K562 (cell line): ENCODE measurements around the gene EPN2. TPM values are rescaled to one million over a fixed set of nuclear protein-coding genes. Genes with fewer than 3 reads are reported as not detected.

Source experiments
- ATAC-seq: fragments of 200-7000 bp; cut with Tn5 transposase; 3 replicates; pipeline ENCODE4 v1.9.1; 2020; ENCODE audit warnings: moderate library complexity
- BruUV-seq: library from RNA; stranded (reverse); fragments of 400-500 nt; replicated peaks from 2 replicates; lab custom pipeline; 2021; lab: Mats Ljungman, UMichigan
- CTCF ChIA-PET: fragments of 300-600 bp; formaldehyde crosslinking; extraction: SDS; loops from one replicate; lab custom pipeline; 2021; ENCODE audit warnings: low intra/inter-chr PET ratio; lab: Yijun Ruan, JAX
- POLR2A ChIA-PET: fragments of 300-600, 350-650 bp; sonication (Branson Sonifier 250); formaldehyde crosslinking; extraction: SDS; loops from one replicate; lab custom pipeline; 2021; ENCODE audit warnings: antibody characterized with exemption, inconsistent platforms; lab: Yijun Ruan, JAX
- DNase-seq, 4 experiments: peaks; one replicate each; pipeline versions ENCODE4 v3.0.0 to v3.0.0-alpha.2; 2011 to 2018; ENCODE audit warnings: low spot score in 3 of 4, mixed read lengths in 3 of 4; ENCODE audit errors: extremely low read depth in 1 of 4
- FAIRE-seq: peaks from 2 replicates; lab custom pipeline; 2011; peaks lifted over from hg19 to GRCh38; lab: Jason Lieb, UNC
- H2AFZ ChIP-seq: 2 replicates; pipeline ENCODE4 v1.6.0; 2011; ENCODE audit warnings: low read depth, low read length, control low read depth, inconsistent platforms
- H3K27ac ChIP-seq: fragments of 200-600 bp; 3 replicates; pipeline ENCODE4 v1.8.0; 2011; ENCODE audit warnings: low read depth, mild to moderate bottlenecking, control low read depth, inconsistent platforms, low read length, moderate library complexity, mixed read lengths; ENCODE audit errors: extremely low read depth
- H3K27me3 ChIP-seq, 2 experiments: fragments of 300-600 bp in 1 of 2; 2 replicates in 1 of 2; 3 replicates in 1 of 2; pipeline versions ENCODE4 v1.6.0 to v1.8.0; 2011; ENCODE audit warnings: inconsistent platforms in 2 of 2, low read length in 2 of 2, mild to moderate bottlenecking in 1 of 2, mixed read lengths in 1 of 2, moderate library complexity in 1 of 2; ENCODE audit not compliant: control insufficient read depth in 2 of 2, insufficient read depth in 2 of 2
- H3K36me3 ChIP-seq: fragments of 300-600 bp; 3 replicates; pipeline ENCODE4 v1.8.0; 2011; ENCODE audit warnings: mild to moderate bottlenecking, low read length, inconsistent platforms; ENCODE audit not compliant: control insufficient read depth, insufficient read depth
- H3K4me1 ChIP-seq, 2 experiments: fragments of 200-600 bp in 1 of 2; replicated peaks in 1 of 2; 2 replicates in 1 of 2; 3 replicates in 1 of 2; pipeline versions ENCODE4 v1.5.1 to v1.8.0; 2011; ENCODE audit warnings: inconsistent platforms in 2 of 2, low read length in 2 of 2, mild to moderate bottlenecking in 1 of 2, mixed read lengths in 1 of 2, moderate library complexity in 1 of 2; ENCODE audit not compliant: control insufficient read depth in 2 of 2, insufficient read depth in 2 of 2
- H3K4me2 ChIP-seq: 2 replicates; pipeline ENCODE4 v1.6.1; 2011; ENCODE audit warnings: low read length, control low read depth, inconsistent platforms, mixed read lengths; ENCODE audit not compliant: insufficient read depth
- H3K4me3 ChIP-seq: fragments of 200-600 bp; sonication (generic), shearing (Covaris generic); 2 replicates; pipeline ENCODE4 v1.5.1; 2016; ENCODE audit warnings: control low read depth, inconsistent platforms
- H3K79me2 ChIP-seq: fragments of 200-600 bp; 3 replicates; pipeline ENCODE4 v1.8.0; 2011; ENCODE audit warnings: low read length, inconsistent platforms; ENCODE audit not compliant: control insufficient read depth, insufficient read depth
- H3K9ac ChIP-seq, 2 experiments: 2 replicates each; pipeline versions ENCODE4 v1.6.0 to v1.6.1; 2011; ENCODE audit warnings: low read depth in 2 of 2, low read length in 2 of 2, control low read depth in 1 of 2, inconsistent platforms in 1 of 2, mild to moderate bottlenecking in 1 of 2, mixed read lengths in 1 of 2; ENCODE audit not compliant: insufficient read depth in 1 of 2
- H3K9me1 ChIP-seq: one replicate; pipeline ENCODE4 v1.6.0; 2011; ENCODE audit warnings: inconsistent platforms, mild to moderate bottlenecking, low read length, moderate library complexity; ENCODE audit not compliant: control insufficient read depth, insufficient read depth
- H3K9me3 ChIP-seq: replicated peaks from 2 replicates; pipeline ENCODE4 v1.5.1; 2011; ENCODE audit warnings: low read depth, low read length, inconsistent platforms; ENCODE audit not compliant: control insufficient read depth, insufficient read depth
- H4K20me1 ChIP-seq: replicated peaks from 2 replicates; pipeline ENCODE4 v1.6.1; 2011; ENCODE audit warnings: low read length, inconsistent platforms, mixed read lengths; ENCODE audit not compliant: control insufficient read depth, insufficient read depth
- BMI1 ChIP-seq: fragments of 150-350 bp; IDR thresholded peaks from 2 replicates; pipeline ENCODE4 v1.6.1; 2014; ENCODE audit warnings: low read length
- FOXP1 ChIP-seq: sonication (generic); formaldehyde crosslinking; IDR thresholded peaks from 2 replicates; pipeline ENCODE4 v1.8.0; 2022; ENCODE audit warnings: mild to moderate bottlenecking, missing genetic modification reagents
- MAX ChIP-seq: sonication (generic); formaldehyde crosslinking; IDR thresholded peaks from 2 replicates; pipeline ENCODE4 v1.9.0; 2022; ENCODE audit warnings: mild to moderate bottlenecking, missing genetic modification reagents
- NRF1 ChIP-seq, 2 experiments: fragments of 450-650 bp; IDR thresholded peaks in 1 of 2; conservative IDR thresholded peaks in 1 of 2; 2 replicates each; pipeline ENCODE4 v1.6.1; 2014; ENCODE audit warnings: mild to moderate bottlenecking in 2 of 2
- ZNF280B ChIP-seq: fragments of 250-450 bp; sonication (Bioruptor Pico); IDR thresholded peaks from 2 replicates; pipeline ENCODE4 v1.5.1; 2021; ENCODE audit warnings: mild to moderate bottlenecking
- ZNF282 ChIP-seq: sonication (generic); formaldehyde crosslinking; IDR thresholded peaks from 2 replicates; pipeline ENCODE4 v1.8.1; 2023; ENCODE audit warnings: missing genetic modification reagents
- ZNF316 ChIP-seq: fragments of 450-650 bp; IDR thresholded peaks from 2 replicates; pipeline ENCODE4 v1.6.1; 2016
- WGBS: fragments of 100-300 bp; shearing (Covaris generic); methylation state at CpG from one replicate; pipeline ENCODE4 v1.1.6; 2016; ENCODE audit warnings: low coverage, mixed read lengths; ENCODE audit not compliant: insufficient coverage; ENCODE audit errors: missing lambda C conversion rate; 5-methylcytosine and 5-hydroxymethylcytosine counted together
- in situ Hi-C: fragments of 300-500 bp; cut with MboI; formaldehyde crosslinking; loops from 4 replicates; pipeline ENCODE4 v1.15.0; 2018; ENCODE audit warnings: inconsistent platforms, mixed read lengths
- intact Hi-C: fragments of 100-400 bp; cut with micrococcal nuclease; formaldehyde crosslinking; loops from 2 replicates; pipeline ENCODE4 v1.14.2; 2022
- polyA plus RNA-seq, 8 experiments: library from polyadenylated mRNA; depleted of rRNA in 4 of 8; stranded (reverse) in 5 of 8; unstranded in 3 of 8; fragments of >200 nt; fragmentation: Nextera tagmentation in 2 of 8; fragmentation: Illumina TruSeq in 1 of 8; extraction: Ambion mirVana in 2 of 8; extraction: Trizol in 1 of 8; gene quantifications; 2 replicates each; pipeline versions ENCODE4 v1.2.1 to v1.2.3, GENCODE V29; 2011 to 2014; ENCODE audit warnings: inconsistent platforms in 1 of 8, missing spikeins in 1 of 8
- total RNA-seq, 7 experiments: library from RNA; depleted of rRNA in 6 of 7; stranded (reverse); fragments of >200 nt in 6 of 7; fragmentation: Illumina TruSeq in 2 of 7; extraction: Trizol in 2 of 7; gene quantifications; 2 replicates each; pipeline versions ENCODE4 v1.2.1 to v1.2.3, GENCODE V29; 2011 to 2021; ENCODE audit warnings: low replicate concordance in 1 of 7
- TF ChIP-seq, protein P1 (sequence below): fragments of 450-650 bp; IDR thresholded peaks from 2 replicates; pipeline ENCODE4 v1.6.1; 2016

EPN2 gene
- total and polyA plus RNA-seq, 9 of the 15 experiments (the other 6 are each of a cell fraction or from before 2014, with no cell fraction given): 1.0 to 12.9 (median 8.9) TPM

GRCh38 chr17:19372866-19373504, 135.8 kb downstream of the EPN2 start:
- no TSS peak for BruUV-seq
- Histone ChIP-seq H3K4me3 (no peak overlapping the region), H3K4me1 (peaks cover 0 to 5% of the 10 kb centered on the region in 2 experiments; a peak in 3 of 5 replicates), H2AFZ (no peak overlapping the region), H3K27ac (no peak overlapping the region), H3K9me3 (no peaks in the 10 kb centered on the region), H3K36me3 (no peaks in the 10 kb centered on the region), H3K9ac (no peak overlapping the region), H3K9me1 (no peaks in the 10 kb centered on the region), H4K20me1 (no peaks in the 10 kb centered on the region), H3K4me2 (no peak overlapping the region), H3K79me2 (no peaks in the 10 kb centered on the region), H3K27me3 (no peaks in the 10 kb centered on the region; a peak in 1 of 5 replicates)
- TF ChIP-seq ZNF316 (no peak), FOXP1 (CRISPR knock-in tag) (no peak), NRF1 (conservative IDR thresholded peaks at IDR 0.05 in 1 of 2, IDR thresholded peaks at IDR 0.05 in 1 of 2) (no peak), BMI1 (no peak), MAX (CRISPR knock-in tag) (no peak), ZNF282 (CRISPR knock-in tag) (no peak), ZNF280B (CRISPR knock-in tag) (no peak)
- TF ChIP-seq, protein P1, sequence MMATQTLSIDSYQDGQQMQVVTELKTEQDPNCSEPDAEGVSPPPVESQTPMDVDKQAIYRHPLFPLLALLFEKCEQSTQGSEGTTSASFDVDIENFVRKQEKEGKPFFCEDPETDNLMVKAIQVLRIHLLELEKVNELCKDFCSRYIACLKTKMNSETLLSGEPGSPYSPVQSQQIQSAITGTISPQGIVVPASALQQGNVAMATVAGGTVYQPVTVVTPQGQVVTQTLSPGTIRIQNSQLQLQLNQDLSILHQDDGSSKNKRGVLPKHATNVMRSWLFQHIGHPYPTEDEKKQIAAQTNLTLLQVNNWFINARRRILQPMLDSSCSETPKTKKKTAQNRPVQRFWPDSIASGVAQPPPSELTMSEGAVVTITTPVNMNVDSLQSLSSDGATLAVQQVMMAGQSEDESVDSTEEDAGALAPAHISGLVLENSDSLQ: no peak
- WGBS: 46% methylated on average over 7 of the region's 8 CpGs
- FAIRE-seq: no peak
- in situ Hi-C loops: no loop called here
- CTCF ChIA-PET: no interaction called here
- DNase-seq: no peak
- ATAC-seq: no peak
- POLR2A ChIA-PET: no interaction called here
- intact Hi-C loops: no loop called here
